ENCODE measurements around the gene CTIF.

CTIF gene

DNA sequence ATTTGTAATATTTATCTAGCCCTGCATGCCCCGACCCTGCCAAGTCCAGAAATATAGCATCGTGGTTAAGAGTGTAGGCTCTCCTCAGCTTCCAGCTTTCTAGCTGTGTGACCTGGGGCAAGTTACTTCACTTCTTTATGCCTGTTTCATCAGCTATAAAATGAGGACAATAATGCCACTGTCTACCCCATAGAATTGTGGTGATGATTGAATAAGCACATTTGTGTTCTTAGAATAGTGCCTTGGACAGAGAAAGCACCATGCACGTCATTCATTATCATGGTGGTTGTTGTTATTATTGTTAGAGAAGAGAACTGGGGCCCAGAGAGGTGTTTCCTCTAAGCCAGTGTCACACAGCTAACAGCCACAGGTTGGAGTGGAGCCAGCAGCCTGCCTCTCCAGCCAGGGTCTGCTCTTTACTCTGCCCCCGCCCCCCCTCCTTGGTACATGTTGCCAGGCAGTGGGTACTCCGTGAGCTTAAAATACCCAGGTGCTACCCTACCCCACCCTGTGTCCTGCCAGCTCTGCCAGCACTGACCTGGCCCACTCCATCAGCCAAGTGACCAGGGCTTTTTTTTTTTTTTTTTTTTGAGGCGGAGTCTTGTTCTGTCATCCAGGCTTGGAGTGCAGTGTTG, 202.1 kb downstream of the CTIF start:
- Histone ChIP-seq H3K79me1 (ENCODE audit: low read depth, low read length) (no peaks in the 10 kb centered on the region), H3K36me3 (replicated peaks in 1 of 2; ENCODE audit: control insufficient read depth in 2 of 2, insufficient read depth in 2 of 2, low read length in 2 of 2) (no peaks in the 10 kb centered on the region), H3K27ac (replicated peaks; ENCODE audit: low read length) (no peak overlapping the region), H3K18ac (ENCODE audit: low read length) (no peak overlapping the region), H2BK15ac (ENCODE audit: low read length) (no peak overlapping the region), H3K4me1 (ENCODE audit: control insufficient read depth in 2 of 2, insufficient read depth in 1 of 2, low read depth in 1 of 2, low read length in 2 of 2) (peaks cover 0 to 3% of the 10 kb centered on the region in 2 donors), H2BK12ac (ENCODE audit: low read length) (no peak overlapping the region), H2BK5ac (ENCODE audit: low read length) (no peak overlapping the region), H4K8ac (ENCODE audit: low read depth, low read length) (no peak overlapping the region), H3K27me3 (ENCODE audit: control insufficient read depth in 3 of 3, insufficient read depth in 3 of 3, low read depth in 1 of 3, low read length in 3 of 3) (no peaks in the 10 kb centered on the region), H3K4ac (ENCODE audit: low read length) (no peak overlapping the region), H2AK5ac (ENCODE audit: low read depth, low read length) (no peak overlapping the region), H2AFZ (ENCODE audit: low read length) (no peak overlapping the region), H3K4me2 (ENCODE audit: insufficient read depth, low read length, poor library complexity, severe bottlenecking) (no peak overlapping the region), H3K9me3 (replicated peaks in 1 of 2; ENCODE audit: control insufficient read depth in 2 of 2, insufficient read depth in 1 of 2, low read depth in 1 of 2, low read length in 2 of 2) (peaks cover 0 to 4% of the 10 kb centered on the region in 2 donors), H3K9ac (ENCODE audit: low read depth, low read length, poor library complexity) (no peak overlapping the region), H3K4me3 (ENCODE audit: low read length in 2 of 2) (no peak overlapping the region), H3K23ac (ENCODE audit: low read depth, low read length, poor library complexity) (no peak overlapping the region), H2BK120ac (ENCODE audit: low read depth, low read length) (no peak overlapping the region), H4K91ac (ENCODE audit: low read depth, low read length, poor library complexity) (no peak overlapping the region), H3K14ac (ENCODE audit: low read length) (no peak overlapping the region)
- WGBS, 2 donors (ENCODE audit: extremely low coverage in 2 of 2, insufficient read length in 2 of 2, insufficient replicate concordance in 1 of 2) = no CpG with 5 or more reads among the region's 6 CpGs
- no peak for DNase-seq (ENCODE audit: low spot score)

DNA sequence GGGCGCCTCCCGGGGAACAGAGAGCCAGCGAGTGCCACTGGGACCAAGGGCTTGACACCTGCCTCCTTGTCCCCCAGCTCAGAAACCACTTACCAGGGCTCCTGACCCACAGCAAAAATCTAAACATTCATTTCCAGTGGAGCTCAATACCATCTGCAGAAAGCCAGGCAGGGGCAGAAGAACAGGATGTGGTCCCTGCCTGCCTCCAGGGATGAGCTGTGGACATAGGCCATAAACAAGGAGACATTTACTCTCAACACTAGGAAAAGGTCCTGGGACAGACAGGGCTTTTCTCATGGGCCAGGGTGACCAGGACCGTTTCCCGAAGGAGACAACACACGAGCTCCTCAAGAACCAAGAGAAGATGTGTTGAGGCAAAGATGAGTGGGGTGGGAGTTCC, 203.0 kb downstream of the CTIF start:
- H2BK12ac ChIP-seq (ENCODE audit: low read length) = no peak overlapping the region
- peaks cover 0 to 2% of the 10 kb centered on the region in 2 donors for H3K4me1 ChIP-seq (ENCODE audit: control insufficient read depth in 2 of 2, insufficient read depth in 1 of 2, low read depth in 1 of 2, low read length in 2 of 2)
- no peak overlapping the region for H3K9ac ChIP-seq (ENCODE audit: low read depth, low read length, poor library complexity)
- H3K4me2 ChIP-seq (ENCODE audit: insufficient read depth, low read length, poor library complexity, severe bottlenecking) = no peak overlapping the region
- no peak overlapping the region for H2BK15ac ChIP-seq (ENCODE audit: low read length)
- no peak overlapping the region for H3K4ac ChIP-seq (ENCODE audit: low read length)
- no peak overlapping the region for H2BK5ac ChIP-seq (ENCODE audit: low read length)
- no peak overlapping the region for H3K14ac ChIP-seq (ENCODE audit: low read length)
- no peaks in the 10 kb centered on the region for H3K36me3 ChIP-seq (replicated peaks in 1 of 2; ENCODE audit: control insufficient read depth in 2 of 2, insufficient read depth in 2 of 2, low read length in 2 of 2)
- DNase-seq (ENCODE audit: low spot score) = no peak
- no peak overlapping the region for H3K23ac ChIP-seq (ENCODE audit: low read depth, low read length, poor library complexity)
- H3K27me3 ChIP-seq (ENCODE audit: control insufficient read depth in 3 of 3, insufficient read depth in 3 of 3, low read depth in 1 of 3, low read length in 3 of 3) = no peaks in the 10 kb centered on the region
- no peak overlapping the region for H2AFZ ChIP-seq (ENCODE audit: low read length)
- no peak overlapping the region for H2AK5ac ChIP-seq (ENCODE audit: low read depth, low read length)
- no peak overlapping the region for H3K27ac ChIP-seq (replicated peaks; ENCODE audit: low read length)
- no peak overlapping the region for H3K18ac ChIP-seq (ENCODE audit: low read length)
- no peak overlapping the region for H4K8ac ChIP-seq (ENCODE audit: low read depth, low read length)
- no peak overlapping the region for H3K4me3 ChIP-seq (ENCODE audit: low read length in 2 of 2)
- no peaks in the 10 kb centered on the region for H3K79me1 ChIP-seq (ENCODE audit: low read depth, low read length)
- no peak overlapping the region for H4K91ac ChIP-seq (ENCODE audit: low read depth, low read length, poor library complexity)
- H3K9me3 ChIP-seq (replicated peaks in 1 of 2; ENCODE audit: control insufficient read depth in 2 of 2, insufficient read depth in 1 of 2, low read depth in 1 of 2, low read length in 2 of 2) = peaks cover 0 to 4% of the 10 kb centered on the region in 2 donors
- no CpG with 5 or more reads among the region's 6 CpGs for WGBS, 2 donors (ENCODE audit: extremely low coverage in 2 of 2, insufficient read length in 2 of 2, insufficient replicate concordance in 1 of 2)
- H2BK120ac ChIP-seq (ENCODE audit: low read depth, low read length) = no peak overlapping the region

DNA sequence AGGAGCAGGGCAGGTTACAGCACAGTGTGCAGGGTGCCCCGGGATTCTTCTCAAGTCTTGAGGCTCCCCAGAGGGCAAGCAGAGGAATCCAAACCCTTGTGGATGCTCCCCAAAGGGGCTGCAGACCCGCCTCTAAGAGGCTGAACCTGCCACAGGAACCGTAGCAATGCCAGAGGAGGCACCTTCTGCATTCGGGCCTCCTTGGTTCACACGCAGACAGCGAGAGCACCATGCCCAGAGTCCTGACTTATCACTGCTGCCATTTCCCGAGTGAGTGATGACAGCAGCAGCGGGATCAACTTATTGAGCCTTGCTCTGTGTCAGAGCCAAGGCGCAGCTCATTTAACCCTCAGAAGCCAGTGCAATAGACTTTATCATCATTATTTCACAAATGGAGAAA, 203.5 kb downstream of the CTIF start:
- H3K23ac ChIP-seq (ENCODE audit: low read depth, low read length, poor library complexity) = no peak overlapping the region
- H3K4ac ChIP-seq (ENCODE audit: low read length) = no peak overlapping the region
- no peaks in the 10 kb centered on the region for H3K27me3 ChIP-seq (ENCODE audit: control insufficient read depth in 3 of 3, insufficient read depth in 3 of 3, low read depth in 1 of 3, low read length in 3 of 3)
- H3K27ac ChIP-seq (replicated peaks; ENCODE audit: low read length) = no peak overlapping the region
- no peak for DNase-seq (ENCODE audit: low spot score)
- no CpG with 5 or more reads among the region's 9 CpGs for WGBS, 2 donors (ENCODE audit: extremely low coverage in 2 of 2, insufficient read length in 2 of 2, insufficient replicate concordance in 1 of 2)
- no peak overlapping the region for H3K4me2 ChIP-seq (ENCODE audit: insufficient read depth, low read length, poor library complexity, severe bottlenecking)
- H2BK12ac ChIP-seq (ENCODE audit: low read length) = no peak overlapping the region
- H4K8ac ChIP-seq (ENCODE audit: low read depth, low read length) = no peak overlapping the region
- H3K79me1 ChIP-seq (ENCODE audit: low read depth, low read length) = no peaks in the 10 kb centered on the region
- H3K4me1 ChIP-seq (ENCODE audit: control insufficient read depth in 2 of 2, insufficient read depth in 1 of 2, low read depth in 1 of 2, low read length in 2 of 2) = no peaks in the 10 kb centered on the region
- H2AFZ ChIP-seq (ENCODE audit: low read length) = no peak overlapping the region
- H3K14ac ChIP-seq (ENCODE audit: low read length) = no peak overlapping the region
- H3K9ac ChIP-seq (ENCODE audit: low read depth, low read length, poor library complexity) = no peak overlapping the region
- H2AK5ac ChIP-seq (ENCODE audit: low read depth, low read length) = no peak overlapping the region
- no peak overlapping the region for H2BK5ac ChIP-seq (ENCODE audit: low read length)
- H3K36me3 ChIP-seq (replicated peaks in 1 of 2; ENCODE audit: control insufficient read depth in 2 of 2, insufficient read depth in 2 of 2, low read length in 2 of 2) = no peaks in the 10 kb centered on the region
- H4K91ac ChIP-seq (ENCODE audit: low read depth, low read length, poor library complexity) = no peak overlapping the region
- no peak overlapping the region for H2BK120ac ChIP-seq (ENCODE audit: low read depth, low read length)
- no peak overlapping the region for H3K18ac ChIP-seq (ENCODE audit: low read length)
- H3K9me3 ChIP-seq (replicated peaks in 1 of 2; ENCODE audit: control insufficient read depth in 2 of 2, insufficient read depth in 1 of 2, low read depth in 1 of 2, low read length in 2 of 2) = peaks cover 0 to 4% of the 10 kb centered on the region in 2 donors
- no peak overlapping the region for H3K4me3 ChIP-seq (ENCODE audit: low read length in 2 of 2)
- no peak overlapping the region for H2BK15ac ChIP-seq (ENCODE audit: low read length)

DNA sequence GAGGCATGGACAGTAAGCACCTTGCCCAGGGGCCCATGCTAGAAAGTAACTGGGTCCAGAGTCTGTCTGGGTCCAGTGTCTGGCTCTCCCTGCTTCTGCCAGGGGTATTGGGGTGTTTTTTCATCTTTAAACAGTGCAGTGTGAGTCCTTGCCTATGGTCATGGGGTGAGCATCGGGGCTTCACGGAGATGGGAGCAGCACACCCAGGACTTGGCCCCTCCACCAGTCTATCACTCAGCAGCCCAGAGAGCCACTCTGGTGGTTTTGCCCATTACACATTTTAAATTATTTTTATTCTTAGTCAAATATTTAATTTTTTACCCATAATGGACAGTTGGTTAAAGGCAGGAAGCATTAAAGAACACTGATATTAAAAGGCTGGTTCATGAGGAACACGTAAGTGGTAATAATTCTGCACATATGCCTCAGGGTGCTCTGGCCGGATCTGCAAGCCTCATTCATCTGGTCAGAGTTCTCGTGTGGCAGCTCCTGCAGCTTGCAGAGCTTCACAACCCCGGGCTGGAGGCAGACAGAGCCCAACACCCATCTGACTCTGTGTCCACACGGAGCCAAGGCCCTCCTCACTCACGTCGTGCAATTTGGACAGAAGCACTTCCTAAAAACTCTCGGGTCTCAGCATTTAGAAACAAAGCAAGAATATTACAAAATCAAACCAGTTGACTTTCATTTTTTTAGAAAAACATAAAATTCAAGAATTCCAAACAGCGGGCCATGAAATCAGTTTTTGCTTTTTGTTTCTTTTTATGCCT, 204.1 kb downstream of the CTIF start:
- Histone ChIP-seq H3K36me3 (replicated peaks in 1 of 2; ENCODE audit: control insufficient read depth in 2 of 2, insufficient read depth in 2 of 2, low read length in 2 of 2) (no peaks in the 10 kb centered on the region), H3K9me3 (replicated peaks in 1 of 2; ENCODE audit: control insufficient read depth in 2 of 2, insufficient read depth in 1 of 2, low read depth in 1 of 2, low read length in 2 of 2) (peaks cover 0 to 4% of the 10 kb centered on the region in 2 donors), H4K8ac (ENCODE audit: low read depth, low read length) (no peak overlapping the region), H3K79me1 (ENCODE audit: low read depth, low read length) (no peaks in the 10 kb centered on the region), H2BK12ac (ENCODE audit: low read length) (no peak overlapping the region), H3K4me1 (ENCODE audit: control insufficient read depth in 2 of 2, insufficient read depth in 1 of 2, low read depth in 1 of 2, low read length in 2 of 2) (no peaks in the 10 kb centered on the region), H3K27me3 (ENCODE audit: control insufficient read depth in 3 of 3, insufficient read depth in 3 of 3, low read depth in 1 of 3, low read length in 3 of 3) (no peaks in the 10 kb centered on the region), H2AK5ac (ENCODE audit: low read depth, low read length) (no peak overlapping the region), H2BK120ac (ENCODE audit: low read depth, low read length) (no peak overlapping the region), H2BK15ac (ENCODE audit: low read length) (no peak overlapping the region), H3K14ac (ENCODE audit: low read length) (no peak overlapping the region), H3K9ac (ENCODE audit: low read depth, low read length, poor library complexity) (no peak overlapping the region), H3K4ac (ENCODE audit: low read length) (no peak overlapping the region), H2AFZ (ENCODE audit: low read length) (no peak overlapping the region), H3K4me3 (ENCODE audit: low read length in 2 of 2) (no peak overlapping the region), H3K4me2 (ENCODE audit: insufficient read depth, low read length, poor library complexity, severe bottlenecking) (no peak overlapping the region), H3K23ac (ENCODE audit: low read depth, low read length, poor library complexity) (no peak overlapping the region), H3K27ac (replicated peaks; ENCODE audit: low read length) (no peak overlapping the region), H4K91ac (ENCODE audit: low read depth, low read length, poor library complexity) (no peak overlapping the region), H2BK5ac (ENCODE audit: low read length) (no peak overlapping the region), H3K18ac (ENCODE audit: low read length) (no peak overlapping the region)
- no CpG with 5 or more reads among the region's 11 CpGs for WGBS, 2 donors (ENCODE audit: extremely low coverage in 2 of 2, insufficient read length in 2 of 2, insufficient replicate concordance in 1 of 2)
- DNase-seq (ENCODE audit: low spot score) = no peak
